GM21526 (cell line): ENCODE results near the gene TMEM52B.

Experiments used
- ATAC-seq: cut with Tn5 transposase; IDR thresholded peaks from one replicate; pipeline ENCODE4 v1.9.1; 2021; ENCODE audit warnings: moderate library complexity; ENCODE audit not compliant: unreplicated experiment, low FRiP score

TMEM52B gene

GRCh38 chr12:10236720-10237119 is 57.9 kb downstream of the TMEM52B start:
- ATAC-seq = no peak

GRCh38 chr12:10238526-10238925 is 59.7 kb downstream of the TMEM52B start:
- ATAC-seq = no peak

GRCh38 chr12:10241290-10241689 is 62.5 kb downstream of the TMEM52B start:
- no peak for ATAC-seq
